AG09319 (cell line): ENCODE measurements around the gene COPE.
A peak's percentile ranks its signal among the peaks of the same experiment; 100 is the strongest.

Source experiments
- DNase-seq: peaks from one replicate; pipeline ENCODE4 v3.0.0-alpha.2; 2010; ENCODE audit warnings: low read depth; ENCODE audit errors: extremely low read depth
- TF ChIP-seq, protein P1 (sequence below): IDR thresholded peaks from 2 replicates; pipeline ENCODE4 v1.5.1; 2011; ENCODE audit warnings: low read depth, mild to moderate bottlenecking, inconsistent platforms, low read length, moderate library complexity

Gene COPE

GRCh38 chr19:18946918-18947317, 27.7 kb upstream of the COPE start:
- no peak for DNase-seq
- TF ChIP-seq, protein P1, sequence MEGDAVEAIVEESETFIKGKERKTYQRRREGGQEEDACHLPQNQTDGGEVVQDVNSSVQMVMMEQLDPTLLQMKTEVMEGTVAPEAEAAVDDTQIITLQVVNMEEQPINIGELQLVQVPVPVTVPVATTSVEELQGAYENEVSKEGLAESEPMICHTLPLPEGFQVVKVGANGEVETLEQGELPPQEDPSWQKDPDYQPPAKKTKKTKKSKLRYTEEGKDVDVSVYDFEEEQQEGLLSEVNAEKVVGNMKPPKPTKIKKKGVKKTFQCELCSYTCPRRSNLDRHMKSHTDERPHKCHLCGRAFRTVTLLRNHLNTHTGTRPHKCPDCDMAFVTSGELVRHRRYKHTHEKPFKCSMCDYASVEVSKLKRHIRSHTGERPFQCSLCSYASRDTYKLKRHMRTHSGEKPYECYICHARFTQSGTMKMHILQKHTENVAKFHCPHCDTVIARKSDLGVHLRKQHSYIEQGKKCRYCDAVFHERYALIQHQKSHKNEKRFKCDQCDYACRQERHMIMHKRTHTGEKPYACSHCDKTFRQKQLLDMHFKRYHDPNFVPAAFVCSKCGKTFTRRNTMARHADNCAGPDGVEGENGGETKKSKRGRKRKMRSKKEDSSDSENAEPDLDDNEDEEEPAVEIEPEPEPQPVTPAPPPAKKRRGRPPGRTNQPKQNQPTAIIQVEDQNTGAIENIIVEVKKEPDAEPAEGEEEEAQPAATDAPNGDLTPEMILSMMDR: no peak

- TF ChIP-seq, protein P1: no peak
- DNase-seq: no peak
These were observed 27.1 kb upstream of the COPE start for GRCh38 chr19:18946335-18946734.

GRCh38 chr19:18945297-18945696, 26.1 kb upstream of the COPE start:
- TF ChIP-seq, protein P1: no peak
- no peak for DNase-seq

DNA sequence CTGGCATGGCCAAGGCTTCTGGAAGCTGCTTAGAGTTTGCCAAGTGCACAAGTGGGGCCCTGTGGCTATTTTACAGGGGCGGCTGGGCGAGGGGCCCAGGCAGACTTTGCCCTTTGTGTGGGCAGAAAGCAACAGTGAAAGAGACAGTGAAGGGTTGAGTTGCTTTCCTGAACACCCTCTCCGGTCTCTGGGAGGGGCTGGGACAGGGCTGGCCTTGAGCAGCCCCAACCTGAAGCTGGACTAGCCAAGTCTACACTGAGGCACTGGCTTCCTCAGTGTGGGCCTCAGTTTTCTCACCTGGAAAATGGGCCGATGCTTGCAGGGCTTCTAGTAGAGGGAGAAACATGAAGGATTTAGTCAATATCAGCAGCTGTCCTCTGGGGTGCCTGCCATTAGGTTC, 24.3 kb upstream of the COPE start:
- TF ChIP-seq, protein P1: no peak
- DNase-seq: no peak

DNA sequence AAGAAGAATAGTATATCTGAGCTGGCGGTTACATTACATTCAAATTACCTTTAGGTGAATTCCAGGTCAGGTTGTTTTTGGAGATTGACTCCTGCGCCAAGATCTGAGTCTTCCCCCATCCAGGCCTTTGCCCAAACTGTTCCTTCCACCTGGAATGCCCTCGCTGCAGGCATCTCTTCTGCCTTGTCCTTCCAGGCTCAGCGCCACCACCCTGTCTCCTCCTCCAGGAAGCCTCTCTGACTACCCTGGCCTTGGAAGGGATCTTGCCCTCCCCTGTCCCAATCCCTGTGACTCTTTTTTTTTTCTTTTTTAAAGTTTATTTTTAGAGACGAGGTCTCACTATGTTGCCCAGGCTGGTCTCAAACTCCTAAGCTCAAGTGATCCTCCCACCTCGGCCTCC, 23.5 kb upstream of the COPE start:
- no peak for DNase-seq
- TF ChIP-seq, protein P1: no peak

DNA sequence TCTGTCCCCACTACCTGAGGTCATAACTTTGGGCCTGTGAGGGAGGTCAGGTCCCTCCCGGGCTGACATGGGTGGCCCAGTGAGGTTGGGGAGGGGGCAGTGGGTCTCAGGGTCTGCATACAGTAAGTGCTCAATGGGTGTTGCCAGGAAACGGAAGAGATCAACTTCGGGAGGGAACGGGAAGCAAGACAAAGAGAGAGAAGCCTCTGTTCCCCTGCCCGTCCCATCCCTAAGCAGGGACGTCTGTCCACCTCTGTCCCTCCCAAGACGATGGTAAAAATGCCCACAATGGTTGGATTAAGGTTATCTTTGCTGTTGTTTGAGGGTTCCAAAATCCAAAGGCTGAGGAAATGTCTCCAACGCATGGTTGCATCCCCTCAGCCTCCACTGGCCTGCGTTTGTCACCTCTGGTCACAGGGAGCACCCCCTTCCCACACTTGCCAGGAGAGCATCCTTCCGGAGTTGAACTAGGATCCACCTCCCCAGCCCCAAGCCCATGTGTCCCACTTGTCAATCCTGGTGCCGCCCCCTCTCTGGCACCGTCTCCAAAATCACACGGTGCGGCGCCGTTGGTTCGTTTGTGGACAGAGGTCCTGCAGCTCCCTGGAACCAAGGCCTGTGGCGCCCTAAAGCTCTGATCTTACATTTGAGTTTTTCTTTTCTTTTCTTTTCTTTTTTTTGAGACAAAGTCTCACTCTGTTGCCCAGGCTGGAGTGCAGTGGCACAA, 22.6 kb upstream of the COPE start:
- DNase-seq: no peak
- TF ChIP-seq, protein P1: no peak

DNA sequence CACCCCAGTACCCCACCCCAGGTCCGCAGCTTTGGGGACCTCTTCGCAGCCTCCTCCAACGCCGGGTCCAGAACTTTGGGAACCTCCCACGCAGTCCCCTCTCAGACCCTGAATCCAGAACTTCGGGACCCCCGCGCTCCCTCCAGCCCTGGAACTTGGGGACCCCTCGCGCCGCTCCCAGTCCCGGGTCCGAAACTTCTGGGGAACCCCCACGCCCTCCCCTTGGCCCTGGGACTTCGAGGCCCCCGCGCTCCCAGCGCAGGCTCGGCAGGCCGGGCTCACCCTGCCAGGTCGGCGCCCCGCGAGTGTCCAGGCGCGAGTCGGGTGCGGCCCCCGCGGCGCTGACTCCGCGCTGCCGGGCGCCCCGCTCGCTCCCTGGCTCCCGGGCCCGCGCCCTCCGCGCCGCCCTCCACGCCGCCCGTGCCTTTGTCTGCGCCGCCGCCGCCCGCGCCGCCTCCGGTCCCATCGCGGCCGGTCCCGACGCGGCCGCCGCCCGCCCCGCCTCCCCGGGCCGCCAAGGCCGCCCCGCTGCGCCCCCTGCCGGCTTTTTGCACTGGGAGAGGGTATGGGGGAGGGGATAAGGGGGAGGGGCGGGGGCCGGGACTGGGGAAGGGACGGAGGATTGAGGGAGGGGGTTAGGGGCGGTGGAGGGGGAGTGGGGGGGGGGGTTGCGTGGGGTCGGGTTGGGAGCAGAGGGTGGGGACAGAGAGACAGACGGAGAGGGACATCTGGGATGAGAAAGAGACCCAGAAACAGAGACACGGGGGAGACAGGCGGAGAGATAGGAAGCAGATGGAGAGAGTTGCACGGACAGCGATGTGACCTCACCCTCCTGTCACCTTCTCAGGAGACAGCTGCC, 21.8 kb upstream of the COPE start, which contains the start of gene HOMER3:
TSS of gene HOMER3 (minus strand) at position 449 of the 859 bp plus-strand sequence. CDS start 2,235 bp downstream, outside the sequence.
- DNase-seq: peak; percentile 16

More for the DNA sequence above, 21.8 kb upstream of the COPE start, which contains the start of gene HOMER3:
- TF ChIP-seq, protein P1: peak; percentile 34
